ENCODE data around the gene CACNA2D2. TPM values are rescaled to one million over a fixed set of nuclear protein-coding genes. Genes with fewer than 3 reads are reported as not detected.

CACNA2D2 gene
- total and polyA plus RNA-seq, 7 donors = 0.14 to 1.6 (median 0.83) TPM

- Histone ChIP-seq H3K27me3 (ENCODE audit: insufficient read depth in 3 of 3, low read length in 2 of 3) (no peaks in the 10 kb centered on the region), H3K9me3 (no peaks in the 10 kb centered on the region), H3K4me3 (no peak overlapping the region), H3K27ac (no peak overlapping the region), H3K4me1 (no peaks in the 10 kb centered on the region), H3K36me3 (ENCODE audit: insufficient read depth in 1 of 2, low read depth in 1 of 2) (no peaks in the 10 kb centered on the region)
- ATAC-seq = no peak
- intact Hi-C loops (cut with DNase I) = loop anchor here in 1 of 2 donors (1.0 kb wide), 1 partner anchor 48 kb away; no protein-coding TSS in a partner anchor
- no peak for TF ChIP-seq CTCF (IDR thresholded peaks at IDR 0.05)
- no peak for DNase-seq
- 89 to 97% (median 91%) methylated on average over 6 of the region's 6 CpGs for WGBS, 3 donors
These were observed 16.3 kb downstream of the CACNA2D2 start for GRCh38 chr3:50487181-50487580.

GRCh38 chr3:50486219-50486888, 17.1 kb downstream of the CACNA2D2 start:
- no peak for ATAC-seq
- H3K4me3 ChIP-seq = no peak overlapping the region
- H3K27ac ChIP-seq = no peak overlapping the region
- no peak for TF ChIP-seq CTCF (IDR thresholded peaks at IDR 0.05)
- no peak for DNase-seq
- H3K36me3 ChIP-seq (ENCODE audit: insufficient read depth in 1 of 2, low read depth in 1 of 2) = no peaks in the 10 kb centered on the region
- H3K27me3 ChIP-seq (ENCODE audit: insufficient read depth in 3 of 3, low read length in 2 of 3) = no peaks in the 10 kb centered on the region
- WGBS, 3 donors = 91 to 96% (median 92%) methylated on average over 4 of the region's 4 CpGs
- intact Hi-C loops (cut with DNase I) = no loop called here
- H3K9me3 ChIP-seq = no peaks in the 10 kb centered on the region
- no peaks in the 10 kb centered on the region for H3K4me1 ChIP-seq

- H3K4me1 ChIP-seq = no peaks in the 10 kb centered on the region
- no peaks in the 10 kb centered on the region for H3K9me3 ChIP-seq
- no peaks in the 10 kb centered on the region for H3K36me3 ChIP-seq (ENCODE audit: insufficient read depth in 1 of 2, low read depth in 1 of 2)
- ATAC-seq = no peak
- no peaks in the 10 kb centered on the region for H3K27me3 ChIP-seq (ENCODE audit: insufficient read depth in 3 of 3, low read length in 2 of 3)
- no peak overlapping the region for H3K4me3 ChIP-seq
- no peak overlapping the region for H3K27ac ChIP-seq
- intact Hi-C loops (cut with DNase I) = no loop called here
- no peak for DNase-seq
- TF ChIP-seq CTCF (IDR thresholded peaks at IDR 0.05) = no peak
- 65 to 73% (median 71%) methylated on average over 8 of the region's 8 CpGs for WGBS, 3 donors
These were observed 18.7 kb downstream of the CACNA2D2 start for GRCh38 chr3:50484722-50485121.

GRCh38 chr3:50483374-50483773, 20.1 kb downstream of the CACNA2D2 start:
- Histone ChIP-seq H3K9me3 (no peaks in the 10 kb centered on the region), H3K4me3 (no peak overlapping the region), H3K27me3 (ENCODE audit: insufficient read depth in 3 of 3, low read length in 2 of 3) (no peaks in the 10 kb centered on the region), H3K4me1 (no peaks in the 10 kb centered on the region), H3K36me3 (ENCODE audit: insufficient read depth in 1 of 2, low read depth in 1 of 2) (no peaks in the 10 kb centered on the region), H3K27ac (no peak overlapping the region)
- 76 to 81% (median 80%) methylated on average over 6 of the region's 6 CpGs for WGBS, 3 donors
- no peak for DNase-seq
- no peak for TF ChIP-seq CTCF (IDR thresholded peaks at IDR 0.05)
- intact Hi-C loops (cut with DNase I) = no loop called here
- ATAC-seq = no peak

GRCh38 chr3:50481992-50482391, 21.4 kb downstream of the CACNA2D2 start:
- TF ChIP-seq CTCF (IDR thresholded peaks at IDR 0.05) = no peak
- Histone ChIP-seq H3K9me3 (no peaks in the 10 kb centered on the region), H3K27ac (no peak overlapping the region), H3K36me3 (ENCODE audit: insufficient read depth in 1 of 2, low read depth in 1 of 2) (no peaks in the 10 kb centered on the region), H3K4me3 (no peak overlapping the region), H3K27me3 (ENCODE audit: insufficient read depth in 3 of 3, low read length in 2 of 3) (no peaks in the 10 kb centered on the region), H3K4me1 (no peaks in the 10 kb centered on the region)
- 51 to 70% (median 67%) methylated on average over 4 of the region's 4 CpGs for WGBS, 3 donors
- intact Hi-C loops (cut with DNase I) = no loop called here
- DNase-seq (no peak), ATAC-seq (no peak)

All from psoas muscle (tissue), 8 donors.